ENCODE data around the gene SIRPA. TPM values are rescaled to one million over a fixed set of nuclear protein-coding genes. Genes with fewer than 3 reads are reported as not detected.

The SIRPA gene
- total and polyA plus RNA-seq, 10 of the 15 experiments (the other 5 are each of a cell fraction or from before 2014, with no cell fraction given): 1.7 to 13.2 (median 5.0) TPM

DNA sequence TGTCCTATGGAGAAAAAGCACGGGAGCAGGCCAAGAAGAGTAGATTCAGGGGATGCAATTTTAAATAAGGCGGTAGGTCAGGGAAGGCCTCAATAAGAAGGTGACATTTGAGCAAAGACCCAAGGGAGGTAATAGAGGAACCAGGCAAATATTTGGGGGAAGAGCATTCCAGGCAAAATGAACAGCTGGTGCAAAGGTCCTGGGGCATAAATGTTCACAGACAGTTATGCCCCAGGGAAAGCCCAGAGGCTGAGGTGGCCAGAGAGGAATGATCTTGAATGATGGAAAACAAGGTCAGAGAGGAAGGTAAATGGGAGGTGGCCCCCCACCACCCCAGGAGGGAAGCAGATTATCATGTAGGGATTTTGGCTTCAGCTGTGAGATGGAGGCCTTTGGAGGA lies 47.4 kb upstream of the SIRPA start:
- Histone ChIP-seq H3K4me1 (ENCODE audit: control insufficient read depth, insufficient read depth, low read length) (peaks cover 35% of the 10 kb centered on the region), H3K4me2 (ENCODE audit: control insufficient read depth, insufficient read depth) (no peak overlapping the region), H3K9me3 (replicated peaks; ENCODE audit: control insufficient read depth, insufficient read depth, low read length) (no peaks in the 10 kb centered on the region), H3K36me3 (ENCODE audit: control insufficient read depth in 2 of 2, insufficient read depth in 2 of 2, low read length in 1 of 2) (no peaks in the 10 kb centered on the region), H3K27ac (ENCODE audit: control insufficient read depth, insufficient read depth) (no peak overlapping the region), H3K9ac (ENCODE audit: control insufficient read depth, insufficient read depth, low read length) (no peak overlapping the region), H2AFZ (ENCODE audit: control insufficient read depth, low read depth, low read length) (no peak overlapping the region), H3K79me2 (ENCODE audit: control insufficient read depth, insufficient read depth, low read length) (no peaks in the 10 kb centered on the region), H3K27me3 (replicated peaks in 1 of 2; ENCODE audit: control insufficient read depth in 2 of 2, insufficient read depth in 2 of 2, low read length in 1 of 2) (no peaks in the 10 kb centered on the region), H4K20me1 (ENCODE audit: control insufficient read depth, insufficient read depth) (no peaks in the 10 kb centered on the region), H3K4me3 (no peak overlapping the region)
- ChIA-PET RAD21 (ENCODE audit: unreplicated experiment) (no interaction called here), SMC1A (ENCODE audit: uncharacterized antibody, unreplicated experiment) (interaction anchor here (1.6 to 2.0 kb wide), 2 partner anchors 11 to 24 kb away, joined by 3 to 4 read pairs; no protein-coding TSS in a partner anchor), POLR2A (interaction anchor here (1.2 kb wide), 1 partner anchor 49 kb away, joined by 3 read pairs; no protein-coding TSS in a partner anchor), CTCF (interaction anchor here (1.0 kb wide), 1 partner anchor 71 kb away, joined by 3 read pairs; no protein-coding TSS in a partner anchor)
- intact Hi-C loops (cut with micrococcal nuclease; ENCODE audit: unreplicated experiment) (no loop called here), in situ Hi-C loops (cut with MboI) (no loop called here)
- FAIRE-seq: no peak
- no TSS peak for BruUV-seq (replicated peaks)
- 95% methylated on average over 2 of the region's 2 CpGs for WGBS (ENCODE audit: insufficient coverage, insufficient replicate concordance, low lambda C conversion rate, missing lambda C conversion rate)
- TF ChIP-seq, protein P1, sequence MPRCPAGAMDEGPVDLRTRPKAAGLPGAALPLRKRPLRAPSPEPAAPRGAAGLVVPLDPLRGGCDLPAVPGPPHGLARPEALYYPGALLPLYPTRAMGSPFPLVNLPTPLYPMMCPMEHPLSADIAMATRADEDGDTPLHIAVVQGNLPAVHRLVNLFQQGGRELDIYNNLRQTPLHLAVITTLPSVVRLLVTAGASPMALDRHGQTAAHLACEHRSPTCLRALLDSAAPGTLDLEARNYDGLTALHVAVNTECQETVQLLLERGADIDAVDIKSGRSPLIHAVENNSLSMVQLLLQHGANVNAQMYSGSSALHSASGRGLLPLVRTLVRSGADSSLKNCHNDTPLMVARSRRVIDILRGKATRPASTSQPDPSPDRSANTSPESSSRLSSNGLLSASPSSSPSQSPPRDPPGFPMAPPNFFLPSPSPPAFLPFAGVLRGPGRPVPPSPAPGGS (IDR thresholded peaks at IDR 0.05; ENCODE audit: borderline replicate concordance, insufficient read depth, low read depth, low read length, poor library complexity, severe bottlenecking): no peak
- TF ChIP-seq SIN3A (IDR thresholded peaks at IDR 0.05; ENCODE audit: low read depth, low read length) (no peak), ZZZ3 (IDR thresholded peaks at IDR 0.05; ENCODE audit: control insufficient read depth, insufficient read length, low read depth) (no peak), ESRRA (IDR thresholded peaks at IDR 0.05; ENCODE audit: low read length) (no peak), NFYB (IDR thresholded peaks at IDR 0.05; ENCODE audit: insufficient read depth, low read depth, low read length) (no peak), POLR2A (IDR thresholded peaks at IDR 0.05; ENCODE audit: low read depth, low read length) (no peak), ZNF622 (IDR thresholded peaks at IDR 0.05) (no peak), ZBED1 (IDR thresholded peaks at IDR 0.05; ENCODE audit: borderline replicate concordance) (no peak)
- TF ChIP-seq, protein P2, sequence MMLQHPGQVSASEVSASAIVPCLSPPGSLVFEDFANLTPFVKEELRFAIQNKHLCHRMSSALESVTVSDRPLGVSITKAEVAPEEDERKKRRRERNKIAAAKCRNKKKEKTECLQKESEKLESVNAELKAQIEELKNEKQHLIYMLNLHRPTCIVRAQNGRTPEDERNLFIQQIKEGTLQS (IDR thresholded peaks at IDR 0.05; ENCODE audit: borderline replicate concordance, extremely low read depth, low read depth, low read length): no peak
- TF ChIP-seq, protein P3, sequence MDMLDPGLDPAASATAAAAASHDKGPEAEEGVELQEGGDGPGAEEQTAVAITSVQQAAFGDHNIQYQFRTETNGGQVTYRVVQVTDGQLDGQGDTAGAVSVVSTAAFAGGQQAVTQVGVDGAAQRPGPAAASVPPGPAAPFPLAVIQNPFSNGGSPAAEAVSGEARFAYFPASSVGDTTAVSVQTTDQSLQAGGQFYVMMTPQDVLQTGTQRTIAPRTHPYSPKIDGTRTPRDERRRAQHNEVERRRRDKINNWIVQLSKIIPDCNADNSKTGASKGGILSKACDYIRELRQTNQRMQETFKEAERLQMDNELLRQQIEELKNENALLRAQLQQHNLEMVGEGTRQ (IDR thresholded peaks at IDR 0.05; ENCODE audit: borderline replicate concordance, low read depth, low read length): no peak
- no peak for DNase-seq (ENCODE audit: low read depth, low spot score)
- no peak for ATAC-seq

Data from GM12878 (cell line).